Activated CD4-positive, alpha-beta T cell treated with anti-CD3 and anti-CD28 coated beads for 36 hours (primary cell): ENCODE results near the gene SLC9A8. TPM values are rescaled to one million over a fixed set of nuclear protein-coding genes. Genes with fewer than 3 reads are reported as not detected.

Experiments used
- ATAC-seq: fragments of 200-7000 bp; cut with Tn5 transposase; one replicate; pipeline ENCODE4 v1.10.0; 2021; ENCODE audit warnings: mild to moderate bottlenecking, moderate library complexity
- CTCF ChIA-PET: fragments of 350-600 bp; sonication (Branson Sonifier 250); formaldehyde crosslinking; loops from one replicate; lab custom pipeline; 2021; ENCODE audit warnings: antibody characterized with exemption; lab: Charles Lee
- POLR2A ChIA-PET: fragments of 350-600 bp; sonication (Branson Sonifier 250); formaldehyde crosslinking; loops from one replicate; lab custom pipeline; 2021; ENCODE audit warnings: antibody characterized with exemption, inconsistent platforms; lab: Charles Lee
- DNase-seq: peaks from one replicate; pipeline ENCODE4 v3.0.0-alpha.2; 2020
- H3K27ac Mint-ChIP-seq: one replicate; pipeline ENCODE4 v1.8.0; 2021; ENCODE audit warnings: mixed read lengths
- H3K27me3 Mint-ChIP-seq: one replicate; pipeline ENCODE4 v1.8.0; 2021; ENCODE audit warnings: mixed read lengths
- H3K36me3 Mint-ChIP-seq: one replicate; pipeline ENCODE4 v1.8.0; 2021; ENCODE audit warnings: low read depth, mixed read lengths
- H3K4me1 Mint-ChIP-seq: one replicate; pipeline ENCODE4 v1.8.0; 2021; ENCODE audit warnings: mixed read lengths
- H3K4me3 Mint-ChIP-seq: one replicate; pipeline ENCODE4 v1.8.0; 2021; ENCODE audit warnings: mild to moderate bottlenecking, moderate library complexity, mixed read lengths
- H3K9me3 Mint-ChIP-seq: one replicate; pipeline ENCODE4 v1.8.0; 2021; ENCODE audit warnings: low read depth, mixed read lengths
- intact Hi-C, 2 experiments: fragments of 100-400 bp; cut with DNase I in 1 of 2; cut with micrococcal nuclease in 1 of 2; formaldehyde crosslinking; loops; one replicate each; pipeline versions ENCODE4 v1.14.2 to v1.15.1; 2022 to 2024; cut with DNase I, micrococcal nuclease
- total RNA-seq, 2 experiments: library from RNA; stranded (reverse); gene quantifications; one replicate each; pipeline ENCODE4 v1.2.3, GENCODE V29; 2021

The SLC9A8 gene
- total RNA-seq, 2 experiments from 2014 or later, result 12.6 to 16.7 TPM

DNA sequence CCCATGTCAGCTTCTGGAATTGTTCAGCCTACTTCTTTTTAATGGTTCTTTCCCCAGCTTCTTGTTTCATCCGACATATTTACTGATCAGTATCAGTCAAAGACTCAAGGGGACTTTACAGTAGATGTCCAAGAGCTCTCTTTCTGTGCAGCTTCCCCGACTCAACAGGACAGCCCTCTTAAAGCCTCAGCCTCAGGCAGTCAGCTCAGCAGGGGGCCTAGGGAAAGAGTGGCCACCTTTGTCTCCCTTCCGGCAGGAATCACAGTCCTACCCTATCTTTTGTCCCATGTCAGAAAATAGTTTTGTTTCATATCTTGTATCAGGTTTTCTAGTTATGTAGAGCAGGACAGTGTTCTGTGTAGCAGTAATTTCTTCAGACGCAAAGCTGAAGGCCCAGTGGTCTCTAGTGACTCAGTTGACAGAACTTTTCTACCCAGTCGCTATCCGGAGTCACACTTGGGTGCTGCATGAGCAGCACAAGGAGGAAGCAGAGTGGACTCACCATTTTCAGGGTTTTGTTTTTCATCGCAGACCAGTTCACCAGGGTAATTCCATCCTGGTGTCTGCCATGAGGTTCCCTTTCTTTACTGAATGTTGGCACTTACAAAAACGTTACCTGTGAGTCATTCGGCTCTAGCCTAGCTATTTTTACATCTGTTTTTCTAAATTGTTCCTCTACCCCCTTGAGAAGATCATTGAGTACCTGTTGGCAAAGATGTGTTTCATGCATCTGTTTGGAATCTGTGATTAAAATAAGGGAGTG is 55.0 kb downstream of the SLC9A8 start:
- Mint-ChIP-seq H3K4me3 (no peak overlapping the region), H3K9me3 (no peaks in the 10 kb centered on the region), H3K4me1 (peaks cover 3% of the 10 kb centered on the region), H3K27ac (peak overlapping the region; percentile 51), H3K27me3 (no peaks in the 10 kb centered on the region), H3K36me3 (peaks cover 30% of the 10 kb centered on the region)
- DNase-seq (no peak), ATAC-seq (no peak)
- ChIA-PET POLR2A (no interaction called here), CTCF (interaction anchor here (0.7 kb wide), 1 partner anchor 114 kb away, joined by 3 read pairs; no protein-coding TSS in a partner anchor)
- intact Hi-C loops, result no loop called here

DNA sequence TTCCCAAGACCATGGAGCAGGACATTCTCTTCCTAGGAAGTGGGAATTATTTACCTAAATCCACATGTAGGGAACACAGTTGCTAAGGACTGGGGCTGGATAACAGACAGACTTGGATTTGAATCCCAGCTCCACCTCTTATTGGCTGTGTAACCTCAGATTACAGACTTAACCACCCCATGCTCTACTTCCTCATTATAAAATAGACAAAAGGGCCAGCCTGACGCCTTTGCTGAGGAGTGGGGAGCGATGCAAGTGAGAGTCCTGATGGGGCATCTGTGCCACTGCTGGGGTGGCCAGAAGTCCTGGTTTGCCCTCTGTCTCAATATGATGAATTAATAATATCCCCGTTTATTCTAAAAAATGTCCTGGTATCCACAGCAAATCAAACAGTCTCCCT is 55.9 kb downstream of the SLC9A8 start:
- DNase-seq (no peak), ATAC-seq (no peak)
- H3K4me1 Mint-ChIP-seq, result peaks cover 3% of the 10 kb centered on the region
- no peak overlapping the region for H3K4me3 Mint-ChIP-seq
- peaks cover 26% of the 10 kb centered on the region for H3K36me3 Mint-ChIP-seq
- CTCF ChIA-PET, result interaction anchor here (0.7 kb wide), 1 partner anchor 115 kb away, joined by 3 read pairs; no protein-coding TSS in a partner anchor
- peak overlapping the region; percentile 23 for H3K27ac Mint-ChIP-seq
- no peaks in the 10 kb centered on the region for H3K9me3 Mint-ChIP-seq
- intact Hi-C loops, result no loop called here
- POLR2A ChIA-PET, result no interaction called here
- H3K27me3 Mint-ChIP-seq, result no peaks in the 10 kb centered on the region

DNA sequence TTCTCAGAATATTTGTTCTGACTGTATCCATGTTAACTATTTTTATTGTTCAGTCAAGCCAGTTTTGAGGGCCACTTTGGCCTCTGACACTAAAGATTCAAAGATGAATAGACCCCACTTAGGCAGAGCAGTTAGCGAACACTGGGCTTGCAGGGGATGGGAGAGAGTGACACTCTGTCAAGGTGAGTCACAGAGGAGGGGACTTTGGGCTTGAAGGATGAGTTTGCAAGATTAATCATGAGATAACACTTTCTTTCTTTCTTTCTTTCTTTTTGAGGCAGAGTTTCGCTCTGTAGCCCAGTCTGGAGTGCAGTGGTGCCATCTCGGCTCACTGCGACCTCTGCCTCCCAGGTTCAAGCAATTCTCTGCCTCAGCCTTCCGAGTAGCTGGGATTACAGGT is 56.3 kb downstream of the SLC9A8 start:
- H3K36me3 Mint-ChIP-seq, result peaks cover 26% of the 10 kb centered on the region
- ChIA-PET POLR2A (no interaction called here), CTCF (no interaction called here)
- DNase-seq (no peak), ATAC-seq (peak; percentile 30)
- no peaks in the 10 kb centered on the region for H3K9me3 Mint-ChIP-seq
- peak overlapping the region; percentile 23 for H3K27ac Mint-ChIP-seq
- intact Hi-C loops, result no loop called here
- no peaks in the 10 kb centered on the region for H3K27me3 Mint-ChIP-seq
- peaks cover 3% of the 10 kb centered on the region for H3K4me1 Mint-ChIP-seq
- no peak overlapping the region for H3K4me3 Mint-ChIP-seq

DNA sequence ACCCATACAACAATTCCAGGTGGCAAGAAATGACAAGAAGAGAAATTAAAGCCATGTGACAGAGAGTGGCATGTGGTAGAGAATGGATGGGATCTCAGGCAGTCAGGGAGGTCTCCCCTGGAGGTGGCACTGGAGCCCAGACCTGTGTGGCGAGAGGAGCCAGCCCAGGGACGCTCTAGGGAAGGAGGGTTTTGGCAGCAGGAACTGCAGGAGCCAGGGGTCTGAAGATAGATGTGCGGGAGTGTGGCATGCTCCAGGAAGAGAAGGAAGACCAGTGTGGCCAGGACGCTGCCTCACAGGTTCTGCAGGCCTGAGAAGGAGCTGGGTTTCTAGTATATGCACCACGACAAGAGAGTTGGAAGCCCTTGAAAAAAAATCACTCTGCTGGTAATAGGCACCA is 57.6 kb downstream of the SLC9A8 start:
- H3K9me3 Mint-ChIP-seq, result no peaks in the 10 kb centered on the region
- peaks cover 3% of the 10 kb centered on the region for H3K4me1 Mint-ChIP-seq
- POLR2A ChIA-PET, result no interaction called here
- no peak for DNase-seq
- no peak overlapping the region for H3K27ac Mint-ChIP-seq
- intact Hi-C loops, result no loop called here
- no peaks in the 10 kb centered on the region for H3K27me3 Mint-ChIP-seq
- H3K36me3 Mint-ChIP-seq, result peaks cover 23% of the 10 kb centered on the region
- H3K4me3 Mint-ChIP-seq, result no peak overlapping the region
- CTCF ChIA-PET, result interaction anchor here (1.3 kb wide), 1 partner anchor 17 kb away, joined by 4 read pairs; no protein-coding TSS in a partner anchor
- ATAC-seq, result no peak

DNA sequence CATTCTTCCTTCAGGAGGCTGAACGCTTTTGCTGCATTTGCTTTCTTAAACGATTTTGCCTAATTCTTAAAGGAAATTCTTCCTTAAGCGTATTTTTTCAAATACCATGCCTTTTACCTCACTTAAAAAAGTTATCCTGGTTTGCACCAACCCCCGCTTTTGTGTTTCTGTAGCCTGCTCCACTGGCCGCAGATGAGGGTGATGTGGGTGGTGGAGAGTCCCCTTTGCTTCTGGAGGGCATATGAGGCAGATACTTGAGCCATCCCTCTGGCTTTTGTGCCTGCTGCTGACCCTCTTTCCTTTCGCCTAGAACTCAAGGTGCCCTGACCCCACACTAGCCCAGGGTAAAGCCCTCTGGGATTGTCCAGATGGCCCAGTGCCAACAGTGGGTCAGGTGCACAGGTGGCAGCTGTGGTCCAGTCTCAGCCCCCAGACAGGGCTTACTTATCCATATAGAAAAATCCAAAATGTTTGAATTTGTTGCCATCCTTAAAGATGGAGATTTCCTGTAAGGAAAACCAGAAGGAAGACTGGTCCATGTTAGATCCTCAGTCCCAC is 58.8 kb downstream of the SLC9A8 start:
- intact Hi-C loops, result no loop called here
- CTCF ChIA-PET, result interaction anchor here (0.8 kb wide), 1 partner anchor 17 kb away, joined by 3 read pairs; no protein-coding TSS in a partner anchor
- ATAC-seq, result no peak

DNA sequence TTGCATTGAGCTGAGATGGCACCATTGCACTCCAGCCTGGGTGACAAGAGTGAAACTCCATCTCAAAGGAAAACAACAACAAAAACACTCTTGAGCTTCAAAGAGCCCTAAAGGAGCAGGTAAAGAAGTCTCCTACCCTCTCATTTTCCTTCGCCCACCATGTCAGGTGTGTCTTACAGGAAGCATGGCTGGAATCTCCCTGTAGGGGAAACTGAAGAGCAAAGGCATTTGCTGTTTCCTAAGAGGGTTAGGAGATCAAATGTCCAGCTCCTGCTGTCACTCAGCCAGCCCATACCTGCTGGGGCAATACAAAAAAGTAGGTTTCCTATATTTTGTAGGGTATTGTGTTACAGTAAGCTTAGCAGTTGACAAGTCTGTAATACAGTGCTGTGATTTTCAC is 59.4 kb downstream of the SLC9A8 start:
- no peak for ATAC-seq
- Mint-ChIP-seq H3K36me3 (peaks cover 13% of the 10 kb centered on the region), H3K9me3 (no peaks in the 10 kb centered on the region), H3K27me3 (no peaks in the 10 kb centered on the region), H3K27ac (no peak overlapping the region), H3K4me1 (peaks cover 3% of the 10 kb centered on the region), H3K4me3 (no peak overlapping the region)
- intact Hi-C loops, result no loop called here
- POLR2A ChIA-PET, result interaction anchor here (0.5 kb wide), 1 partner anchor 186 kb away, joined by 3 read pairs; no protein-coding TSS in a partner anchor
- CTCF ChIA-PET, result interaction anchor here (0.8 to 1.0 kb wide), 2 partner anchors 16 to 22 kb away, joined by 3 to 5 read pairs; no protein-coding TSS in a partner anchor
- no peak for DNase-seq

More for the DNA sequence above, 58.8 kb downstream of the SLC9A8 start:
- no peak overlapping the region for H3K27ac Mint-ChIP-seq
- POLR2A ChIA-PET, result interaction anchor here (0.5 kb wide), 1 partner anchor 187 kb away, joined by 3 read pairs; no protein-coding TSS in a partner anchor
- no peaks in the 10 kb centered on the region for H3K27me3 Mint-ChIP-seq
- no peak for DNase-seq
- peaks cover 3% of the 10 kb centered on the region for H3K4me1 Mint-ChIP-seq
- no peak overlapping the region for H3K4me3 Mint-ChIP-seq
- no peaks in the 10 kb centered on the region for H3K9me3 Mint-ChIP-seq
- H3K36me3 Mint-ChIP-seq, result peaks cover 16% of the 10 kb centered on the region

DNA sequence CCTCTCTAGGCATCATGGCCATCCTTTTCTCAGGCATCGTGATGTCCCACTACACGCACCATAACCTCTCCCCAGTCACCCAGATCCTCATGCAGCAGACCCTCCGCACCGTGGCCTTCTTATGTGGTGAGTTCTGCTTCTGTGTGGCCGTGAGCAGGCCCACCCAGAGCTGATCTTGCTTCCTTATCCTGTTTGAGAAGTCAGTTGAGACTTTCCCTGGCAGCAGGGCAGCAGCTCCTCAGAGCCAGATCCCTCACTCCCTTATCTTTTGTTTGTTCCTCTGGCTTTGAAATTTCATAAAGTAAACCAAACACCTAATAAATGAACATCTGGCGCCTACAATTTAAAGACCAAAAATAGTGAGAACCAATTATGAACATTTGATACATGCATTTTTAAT is 62.1 kb downstream of the SLC9A8 start:
- ChIA-PET POLR2A (no interaction called here), CTCF (interaction anchor here (0.7 to 1.1 kb wide), 3 partner anchors 197 to 415 kb away, joined by 3 to 4 read pairs (median 3); no protein-coding TSS in a partner anchor)
- no peak for DNase-seq
- Mint-ChIP-seq H3K9me3 (no peaks in the 10 kb centered on the region), H3K27me3 (no peaks in the 10 kb centered on the region), H3K4me1 (no peaks in the 10 kb centered on the region), H3K27ac (no peak overlapping the region), H3K4me3 (no peak overlapping the region), H3K36me3 (peaks cover 10% of the 10 kb centered on the region)
- ATAC-seq, result no peak
- intact Hi-C loops, result no loop called here

DNA sequence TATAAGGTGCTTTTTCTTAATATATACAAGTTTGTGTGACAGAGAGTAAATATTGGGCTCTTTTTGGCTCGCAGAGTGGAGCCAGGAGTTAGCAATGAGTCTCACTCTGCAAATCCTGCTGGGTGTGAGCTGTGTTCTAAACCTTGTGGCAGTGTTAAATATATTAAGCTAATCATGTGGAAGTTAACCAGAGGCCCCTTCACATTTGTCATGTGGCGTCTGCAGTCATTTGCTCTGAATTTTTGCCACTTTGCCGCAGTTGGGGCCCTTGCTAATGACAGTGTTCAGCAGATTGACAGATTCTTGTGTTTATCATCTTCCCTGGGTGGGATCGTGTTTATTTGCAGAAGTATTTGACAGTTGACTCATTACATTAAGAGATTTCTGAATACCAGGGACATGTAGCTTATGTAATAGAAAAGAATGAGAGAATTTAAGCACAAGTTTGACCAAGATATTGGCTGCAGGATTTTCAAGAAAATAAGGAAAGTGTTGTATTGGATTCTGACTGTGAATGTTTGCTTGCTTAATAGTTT is 64.8 kb downstream of the SLC9A8 start:
- no peak overlapping the region for H3K4me3 Mint-ChIP-seq

DNA sequence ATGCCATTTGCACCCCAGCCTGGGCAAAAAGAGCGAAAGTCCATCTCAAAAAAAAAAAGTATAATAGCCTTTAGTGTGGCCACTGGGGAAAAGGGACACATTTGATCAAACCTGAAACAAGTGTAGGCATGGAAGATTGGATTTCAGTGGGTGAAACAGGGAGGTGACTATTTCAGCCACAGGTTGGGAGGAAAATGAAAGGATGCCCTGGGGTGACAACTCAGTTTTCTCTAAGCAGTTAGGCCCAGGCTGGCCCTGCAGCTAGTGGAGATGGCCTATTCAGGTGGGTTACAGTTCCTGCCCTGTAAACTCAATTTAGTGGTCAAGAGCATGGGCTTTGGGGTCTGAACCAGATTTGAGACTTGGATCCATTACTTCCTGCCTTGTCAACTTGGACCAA is 66.3 kb downstream of the SLC9A8 start:
- ATAC-seq (no peak), DNase-seq (no peak)
- Mint-ChIP-seq H3K9me3 (no peaks in the 10 kb centered on the region), H3K27ac (no peak overlapping the region), H3K4me3 (no peak overlapping the region), H3K4me1 (no peaks in the 10 kb centered on the region), H3K36me3 (peaks cover 13% of the 10 kb centered on the region), H3K27me3 (no peaks in the 10 kb centered on the region)
- ChIA-PET POLR2A (no interaction called here), CTCF (interaction anchor here (2.3 kb wide), 1 partner anchor 10 kb away, joined by 7 read pairs; no protein-coding TSS in a partner anchor)
- intact Hi-C loops, result no loop called here

More for the DNA sequence above, 64.8 kb downstream of the SLC9A8 start:
- ChIA-PET POLR2A (no interaction called here), CTCF (interaction anchor here (1.1 to 2.3 kb wide), 4 partner anchors 12 to 269 kb away, joined by 3 to 7 read pairs (median 4); no protein-coding TSS in a partner anchor)
- Mint-ChIP-seq H3K27ac (no peak overlapping the region), H3K4me1 (no peaks in the 10 kb centered on the region), H3K27me3 (no peaks in the 10 kb centered on the region), H3K9me3 (no peaks in the 10 kb centered on the region), H3K36me3 (peaks cover 7% of the 10 kb centered on the region)
- ATAC-seq (no peak), DNase-seq (no peak)
- intact Hi-C loops, result no loop called here

DNA sequence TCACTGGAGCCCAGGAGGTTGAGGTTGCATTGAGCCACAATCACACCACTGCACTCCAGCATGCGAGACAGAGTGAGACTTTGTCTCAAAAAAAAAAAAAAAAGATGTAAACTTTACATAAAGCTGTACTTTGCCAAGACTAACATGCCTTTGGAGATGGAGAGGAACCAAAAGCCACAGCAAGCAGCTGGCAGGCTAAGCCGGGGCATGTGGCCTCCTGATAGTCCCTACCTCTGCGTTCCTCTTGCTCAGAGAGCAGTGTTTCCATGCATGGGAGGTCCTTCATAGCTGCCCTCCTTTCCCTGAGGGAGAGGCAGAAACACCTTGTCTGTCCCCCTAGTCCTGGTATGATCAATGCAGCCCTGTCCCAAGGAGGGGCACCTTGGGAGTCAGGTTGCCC is 67.5 kb downstream of the SLC9A8 start:
- DNase-seq (no peak), ATAC-seq (no peak)
- CTCF ChIA-PET, result interaction anchor here (0.8 kb wide), 1 partner anchor 55 kb away, joined by 3 read pairs; no protein-coding TSS in a partner anchor
- POLR2A ChIA-PET, result no interaction called here
- no peaks in the 10 kb centered on the region for H3K27me3 Mint-ChIP-seq
- peaks cover 11% of the 10 kb centered on the region for H3K36me3 Mint-ChIP-seq
- intact Hi-C loops, result no loop called here
- H3K4me3 Mint-ChIP-seq, result no peak overlapping the region
- no peaks in the 10 kb centered on the region for H3K9me3 Mint-ChIP-seq
- no peaks in the 10 kb centered on the region for H3K4me1 Mint-ChIP-seq
- H3K27ac Mint-ChIP-seq, result no peak overlapping the region

DNA sequence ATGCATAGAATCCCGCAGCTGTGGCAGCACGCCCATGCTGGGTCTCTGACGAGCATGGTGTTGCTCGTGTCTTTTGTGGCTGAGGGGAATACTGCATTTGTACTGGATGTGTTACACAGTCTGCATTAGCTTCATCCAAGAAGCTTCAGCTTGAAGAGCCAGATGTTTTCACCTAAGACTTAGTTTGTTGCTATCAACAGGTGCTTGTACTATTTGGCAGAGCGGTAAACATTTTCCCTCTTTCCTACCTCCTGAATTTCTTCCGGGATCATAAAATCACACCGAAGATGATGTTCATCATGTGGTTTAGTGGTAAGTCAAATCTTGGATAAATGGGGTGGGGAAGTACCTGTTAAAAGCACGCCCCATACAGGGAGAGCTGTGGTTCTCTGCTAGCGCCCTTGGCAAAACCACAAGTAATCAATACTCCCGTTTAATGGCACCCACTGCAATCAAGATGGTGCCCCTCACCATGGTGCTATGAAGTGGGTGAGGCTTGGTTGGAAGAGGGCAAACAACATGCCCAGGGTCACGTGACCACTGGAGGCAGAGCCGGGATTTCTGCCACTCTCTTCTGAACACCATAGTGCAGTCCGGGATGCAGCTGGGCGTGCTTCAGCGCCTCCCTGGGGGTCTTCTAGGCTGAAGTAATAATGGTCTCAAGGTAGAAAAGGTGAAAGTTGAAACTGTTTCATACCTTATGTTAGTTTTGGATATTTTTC is 68.3 kb downstream of the SLC9A8 start:
- ChIA-PET CTCF (no interaction called here), POLR2A (no interaction called here)
- Mint-ChIP-seq H3K4me1 (no peaks in the 10 kb centered on the region), H3K27ac (peak overlapping the region; percentile 5), H3K36me3 (peaks cover 10% of the 10 kb centered on the region), H3K9me3 (no peaks in the 10 kb centered on the region), H3K4me3 (no peak overlapping the region), H3K27me3 (no peaks in the 10 kb centered on the region)
- no peak for ATAC-seq
- no peak for DNase-seq
- intact Hi-C loops, result no loop called here
